GM21723 (cell line): ENCODE results near the gene MEP1A.
"Not testable (repeated sequence)": the region's sequence is repeated elsewhere in the genome, so short reads cannot be mapped to it uniquely, and the experiment has no call there.

Source experiments
- ATAC-seq: cut with Tn5 transposase; IDR thresholded peaks from one replicate; pipeline ENCODE4 v1.9.1; 2021; ENCODE audit warnings: mild to moderate bottlenecking, moderate library complexity; ENCODE audit not compliant: unreplicated experiment

MEP1A gene, protein sequence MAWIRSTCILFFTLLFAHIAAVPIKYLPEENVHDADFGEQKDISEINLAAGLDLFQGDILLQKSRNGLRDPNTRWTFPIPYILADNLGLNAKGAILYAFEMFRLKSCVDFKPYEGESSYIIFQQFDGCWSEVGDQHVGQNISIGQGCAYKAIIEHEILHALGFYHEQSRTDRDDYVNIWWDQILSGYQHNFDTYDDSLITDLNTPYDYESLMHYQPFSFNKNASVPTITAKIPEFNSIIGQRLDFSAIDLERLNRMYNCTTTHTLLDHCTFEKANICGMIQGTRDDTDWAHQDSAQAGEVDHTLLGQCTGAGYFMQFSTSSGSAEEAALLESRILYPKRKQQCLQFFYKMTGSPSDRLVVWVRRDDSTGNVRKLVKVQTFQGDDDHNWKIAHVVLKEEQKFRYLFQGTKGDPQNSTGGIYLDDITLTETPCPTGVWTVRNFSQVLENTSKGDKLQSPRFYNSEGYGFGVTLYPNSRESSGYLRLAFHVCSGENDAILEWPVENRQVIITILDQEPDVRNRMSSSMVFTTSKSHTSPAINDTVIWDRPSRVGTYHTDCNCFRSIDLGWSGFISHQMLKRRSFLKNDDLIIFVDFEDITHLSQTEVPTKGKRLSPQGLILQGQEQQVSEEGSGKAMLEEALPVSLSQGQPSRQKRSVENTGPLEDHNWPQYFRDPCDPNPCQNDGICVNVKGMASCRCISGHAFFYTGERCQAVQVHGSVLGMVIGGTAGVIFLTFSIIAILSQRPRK

GRCh38 chr6:46793138-46793537 is at the start of gene MEP1A:
Gene MEP1A (plus strand): TSS chr6:46793389. CDS start chr6:46793399, 10 bp downstream.
- no peak for ATAC-seq

DNA sequence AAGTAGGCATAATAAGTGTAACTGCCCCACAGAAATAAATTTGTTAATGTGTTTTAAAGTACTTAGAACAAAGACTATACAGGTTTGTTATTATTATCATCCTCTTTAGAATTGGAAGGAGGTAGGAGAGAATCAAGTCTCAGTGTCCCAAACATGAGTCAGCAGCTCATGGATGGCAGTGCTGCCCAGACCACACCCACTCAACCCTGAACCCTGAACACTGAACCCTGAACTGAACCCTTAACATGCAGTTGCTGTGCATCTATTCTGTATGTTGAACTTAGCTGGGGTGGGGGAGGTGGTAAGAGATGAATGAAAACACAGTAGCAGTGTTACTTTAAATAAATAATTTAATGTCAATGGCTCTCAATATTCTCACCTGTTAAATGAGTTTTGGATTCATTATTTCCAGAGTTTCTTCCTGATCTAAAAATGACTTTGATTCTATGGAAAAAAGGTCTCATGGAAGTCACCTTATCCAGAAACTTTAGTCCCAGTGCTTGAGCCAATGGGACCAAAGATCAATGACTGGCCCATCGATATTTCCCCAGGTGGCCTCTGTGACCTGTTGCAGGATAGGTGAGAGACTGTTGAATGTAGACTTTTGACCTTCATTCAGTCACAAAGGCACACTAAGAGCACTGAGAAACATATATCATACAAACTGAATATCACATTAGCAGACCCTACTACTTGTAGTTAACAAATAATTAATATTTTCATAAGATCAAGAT is 49.6 kb upstream of the MEP1A start:
- no peak for ATAC-seq

DNA sequence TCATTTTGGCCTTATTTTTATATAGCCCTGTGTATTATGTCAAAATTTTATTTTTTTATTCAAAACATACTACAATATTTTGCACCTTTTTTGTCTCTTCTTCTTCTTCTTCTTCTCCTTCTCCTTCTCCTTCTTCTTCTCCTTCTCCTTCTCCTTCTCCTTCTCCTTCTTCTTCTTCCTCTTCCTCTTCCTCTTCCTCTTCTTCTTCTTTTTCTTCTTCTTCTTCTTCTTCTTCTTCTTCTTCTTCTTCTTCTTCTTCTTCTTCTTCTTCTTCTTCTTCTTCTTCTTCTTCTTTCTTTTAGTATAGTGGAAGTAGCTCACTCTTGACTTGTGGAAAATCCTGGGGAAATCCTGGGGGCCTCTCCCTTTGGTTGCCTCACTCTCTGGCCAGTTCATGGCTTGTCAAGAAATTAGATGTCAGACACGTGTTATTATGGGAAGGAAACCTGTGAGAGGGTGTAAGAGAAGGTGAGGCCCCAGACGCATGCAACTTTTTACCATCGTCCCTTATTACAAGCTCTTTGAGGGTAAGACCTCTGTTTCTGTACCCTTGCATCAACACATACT is 48.9 kb upstream of the MEP1A start:
- ATAC-seq: not testable (repeated sequence)

DNA sequence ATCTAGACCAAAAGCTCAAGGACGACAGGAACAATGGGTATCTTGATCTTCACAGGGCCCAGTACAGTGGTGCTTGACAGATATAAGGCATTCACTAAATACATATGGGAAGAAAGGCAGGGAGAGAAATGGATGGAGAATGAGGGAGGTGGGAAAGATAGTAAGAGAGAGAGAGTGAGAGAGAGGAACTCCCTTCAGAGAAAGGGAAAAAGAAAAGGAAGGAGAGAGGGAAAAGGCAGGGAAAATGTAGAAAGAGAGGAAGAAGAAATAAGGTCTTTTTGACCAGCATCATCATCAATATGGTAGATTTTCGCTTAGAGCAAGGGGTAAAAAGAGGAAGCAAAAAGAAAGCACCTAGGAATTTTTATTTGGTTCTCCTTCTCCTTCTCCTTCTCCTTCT is 47.2 kb upstream of the MEP1A start:
- ATAC-seq: no peak

GRCh38 chr6:46746696-46747095 is 46.5 kb upstream of the MEP1A start, which contains the start of gene ANKRD66:
Gene ANKRD66 (plus strand): TSS chr6:46746933. CDS start chr6:46751949, 5,016 bp downstream.
- ATAC-seq: no peak

- ATAC-seq: no peak
These were observed 44.2 kb upstream of the MEP1A start for GRCh38 chr6:46748940-46749503.

DNA sequence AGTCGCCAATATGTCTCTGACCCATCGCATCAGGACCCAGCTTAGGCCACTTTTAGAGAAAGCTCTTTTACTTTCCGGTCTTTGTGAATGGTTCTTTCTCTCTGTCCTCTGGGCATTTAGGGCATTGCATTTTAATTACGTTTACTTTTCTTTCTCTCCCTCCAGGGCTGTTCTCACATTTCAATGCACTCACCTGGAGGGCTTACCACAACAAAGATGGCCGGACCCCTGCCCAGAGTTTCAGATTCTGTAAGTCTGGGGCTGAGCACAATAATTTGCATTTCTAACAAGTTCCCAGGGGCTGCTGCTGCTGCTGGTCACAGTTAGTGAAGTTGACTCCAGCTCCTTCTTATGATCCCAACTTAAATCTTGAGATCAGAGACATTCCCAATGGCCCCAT is 43.5 kb upstream of the MEP1A start:
- ATAC-seq: no peak

GRCh38 chr6:46751658-46752057 is 41.5 kb upstream of the MEP1A start:
- no peak for ATAC-seq

DNA sequence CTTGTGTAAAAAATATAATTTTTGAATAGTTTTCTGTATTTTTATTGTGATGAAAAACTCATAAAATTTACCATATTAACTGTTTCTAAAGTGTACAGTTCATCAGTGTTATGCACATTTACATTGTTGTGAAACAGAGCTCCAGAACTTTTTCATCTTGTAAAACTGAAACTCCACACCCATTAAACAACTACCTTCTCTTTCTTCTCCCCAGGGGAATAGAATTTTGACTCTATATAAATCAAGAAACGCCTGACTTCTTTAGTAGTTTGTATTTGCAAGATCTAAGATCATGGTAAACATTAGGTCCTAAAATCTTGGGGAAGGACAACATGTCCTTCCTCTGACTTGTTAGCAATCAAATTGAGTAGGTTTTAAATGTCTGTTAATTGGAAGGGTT is 37.3 kb upstream of the MEP1A start:
- no peak for ATAC-seq

DNA sequence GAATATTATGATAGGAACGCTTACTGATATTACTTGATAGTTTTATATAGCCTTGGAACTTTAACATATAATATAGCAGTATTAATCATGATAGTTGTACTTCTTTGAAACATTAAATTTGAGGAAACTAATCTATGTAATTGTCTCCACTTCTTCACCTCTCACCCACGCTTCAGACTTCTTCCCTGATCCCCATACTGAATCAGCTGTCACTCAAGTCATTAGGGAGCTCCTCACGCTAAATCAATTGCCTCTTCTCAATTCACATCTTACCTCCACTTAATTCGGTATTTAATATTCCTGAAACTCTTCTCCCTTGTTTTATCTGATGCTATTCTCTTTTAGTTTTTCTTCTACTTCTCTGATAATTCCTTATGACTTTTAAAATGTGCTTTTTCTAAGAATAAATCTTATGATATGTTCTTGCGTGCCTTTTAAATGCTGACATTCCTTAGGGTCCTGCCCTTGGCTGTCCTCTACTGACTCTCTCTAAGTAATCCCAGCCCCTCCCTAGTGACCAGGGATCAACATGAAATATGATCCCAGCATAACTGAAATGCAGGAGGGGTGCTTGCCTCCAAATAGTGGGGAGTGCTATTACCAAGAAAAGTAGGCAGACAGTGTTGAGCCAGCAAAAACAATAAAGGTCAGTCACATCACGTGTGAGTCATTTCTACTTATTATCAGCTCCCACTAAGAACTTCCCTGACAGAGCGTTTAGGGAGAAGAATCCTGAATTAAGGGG is 36.5 kb upstream of the MEP1A start:
- no peak for ATAC-seq

- ATAC-seq: no peak
These were observed 36.0 kb upstream of the MEP1A start for GRCh38 chr6:46757214-46757596.

- no peak for ATAC-seq
These were observed 34.0 kb upstream of the MEP1A start for GRCh38 chr6:46758960-46759753.

GRCh38 chr6:46760925-46761324 is 32.3 kb upstream of the MEP1A start:
- no peak for ATAC-seq

- no peak for ATAC-seq
These were observed 29.7 kb upstream of the MEP1A start for GRCh38 chr6:46763466-46763865.

GRCh38 chr6:46764280-46764679 is 28.9 kb upstream of the MEP1A start:
- ATAC-seq: not testable (repeated sequence)

GRCh38 chr6:46764961-46765360 is 28.2 kb upstream of the MEP1A start:
- no peak for ATAC-seq

GRCh38 chr6:46772016-46772415 is 21.2 kb upstream of the MEP1A start:
- no peak for ATAC-seq

DNA sequence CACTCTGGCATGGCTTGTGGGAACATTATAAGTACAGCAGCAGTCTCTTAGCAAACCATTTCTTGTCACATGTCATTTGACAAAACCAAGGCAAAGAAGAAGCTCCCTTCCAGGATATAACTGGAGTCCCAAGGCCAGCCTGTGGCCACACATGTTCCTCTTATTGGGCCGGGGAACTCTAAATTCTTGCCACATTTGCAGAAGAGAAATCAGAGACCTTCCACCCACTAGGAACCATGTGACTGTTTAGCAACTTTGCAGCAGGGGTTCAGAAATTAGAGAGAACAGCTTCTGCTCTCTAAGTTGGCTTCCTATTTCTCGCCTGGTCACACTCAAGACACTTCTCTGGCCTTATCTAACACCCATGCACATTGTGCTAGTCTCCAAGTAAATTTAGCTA is 20.4 kb upstream of the MEP1A start:
- peak; percentile 78 for ATAC-seq

- ATAC-seq: peak; percentile 6
These were observed 19.9 kb upstream of the MEP1A start for GRCh38 chr6:46773201-46773855.
